Activated gamma-delta T cell treated with Interleukin-2 at 50 U/mL for 16 hours (primary cell): ENCODE measurements around the gene CASP10.
"Not testable (repeated sequence)": the region's sequence is repeated elsewhere in the genome, so short reads cannot be mapped to it uniquely, and the experiment has no call there.

Experiments used
- DNase-seq: peaks from one replicate; pipeline ENCODE4 v3.0.0-alpha.2; 2020

Gene CASP10

GRCh38 chr2:201182650-201183364 lies at the start of gene CASP10:
CASP10 (plus strand) TSS chr2:201183141; CDS start chr2:201185778, 2,637 bp downstream.
- DNase-seq = no peak

- DNase-seq = no peak
Measured at GRCh38 chr2:201135386-201135785, 47.6 kb upstream of the CASP10 start.

GRCh38 chr2:201136889-201137321 lies 46.0 kb upstream of the CASP10 start:
- DNase-seq = no peak

GRCh38 chr2:201137505-201138400 lies 45.2 kb upstream of the CASP10 start:
- DNase-seq = no peak

GRCh38 chr2:201138401-201138970 lies 44.5 kb upstream of the CASP10 start:
- no peak for DNase-seq

GRCh38 chr2:201138986-201139781 lies 43.8 kb upstream of the CASP10 start:
- not testable (repeated sequence) for DNase-seq

- no peak for DNase-seq
Measured at GRCh38 chr2:201139836-201140604, 42.9 kb upstream of the CASP10 start.

GRCh38 chr2:201144101-201145051 lies 38.6 kb upstream of the CASP10 start:
- DNase-seq = no peak

- no peak for DNase-seq
Measured at GRCh38 chr2:201148434-201148990, 34.4 kb upstream of the CASP10 start.

- no peak for DNase-seq
Measured at GRCh38 chr2:201149064-201149820, 33.7 kb upstream of the CASP10 start.

- not testable (repeated sequence) for DNase-seq
Measured at GRCh38 chr2:201149821-201150165, 33.1 kb upstream of the CASP10 start.

GRCh38 chr2:201150454-201151020 lies 32.4 kb upstream of the CASP10 start:
- DNase-seq = no peak

- no peak for DNase-seq
Measured at GRCh38 chr2:201151127-201151981, 31.6 kb upstream of the CASP10 start.

GRCh38 chr2:201152517-201152916 lies 30.4 kb upstream of the CASP10 start:
- no peak for DNase-seq

- DNase-seq = no peak
Measured at GRCh38 chr2:201152999-201153815, 29.7 kb upstream of the CASP10 start.

- no peak for DNase-seq
Measured at GRCh38 chr2:201154615-201155399, 28.1 kb upstream of the CASP10 start.

GRCh38 chr2:201156036-201156435 lies 26.9 kb upstream of the CASP10 start:
- DNase-seq = no peak
